IMR-90 (cell line): ENCODE data around the gene ASS1. TPM values are rescaled to one million over a fixed set of nuclear protein-coding genes. Genes with fewer than 3 reads are reported as not detected.

Experiments used
- ATAC-seq: fragments of 200-7000 bp; cut with Tn5 transposase; 2 replicates; pipeline ENCODE4 v1.9.1; 2020; ENCODE audit warnings: low read depth, mild to moderate bottlenecking, moderate library complexity
- BruUV-seq: library from RNA; stranded (reverse); fragments of 400-500 nt; replicated peaks from 2 replicates; lab custom pipeline; 2021; lab: Mats Ljungman, UMichigan
- CTCF ChIA-PET: fragments of 300-600 bp; formaldehyde crosslinking; extraction: SDS; loops from one replicate; lab custom pipeline; 2021; ENCODE audit warnings: antibody characterized with exemption; lab: Yijun Ruan, JAX
- POLR2A ChIA-PET: fragments of 300-600 bp; sonication (Branson Sonifier 250); formaldehyde crosslinking; loops from one replicate; lab custom pipeline; 2022; ENCODE audit warnings: antibody characterized with exemption; ENCODE audit not compliant: unreplicated experiment; lab: Charles Lee
- DNase-seq: peaks from one replicate; pipeline ENCODE4 v3.0.0; 2013
- H2AFZ ChIP-seq: replicated peaks from 2 replicates; pipeline ENCODE3; 2013; ENCODE audit warnings: low read length, mild to moderate bottlenecking; ENCODE audit not compliant: poor library complexity
- H2AK5ac ChIP-seq: 2 replicates; pipeline ENCODE4 v1.6.1; 2013; ENCODE audit warnings: low read depth, low read length, inconsistent platforms
- H2AK9ac ChIP-seq: replicated peaks from 2 replicates; pipeline ENCODE3; 2013; ENCODE audit warnings: mild to moderate bottlenecking, low read depth, low read length, moderate library complexity; ENCODE audit not compliant: poor library complexity
- H2BK120ac ChIP-seq: 2 replicates; pipeline ENCODE4 v1.6.1; 2013; ENCODE audit warnings: low read depth, low read length, inconsistent platforms
- H2BK15ac ChIP-seq: 3 replicates; pipeline ENCODE4 v1.6.1; 2013; ENCODE audit warnings: low read depth, low read length, inconsistent platforms
- H2BK20ac ChIP-seq: 2 replicates; pipeline ENCODE4 v1.6.1; 2013; ENCODE audit warnings: low read depth, mild to moderate bottlenecking, inconsistent platforms, low read length, moderate library complexity
- H2BK5ac ChIP-seq: 2 replicates; pipeline ENCODE4 v1.6.1; 2013; ENCODE audit warnings: mild to moderate bottlenecking, low read depth, low read length, inconsistent platforms; ENCODE audit not compliant: poor library complexity, severe bottlenecking
- H3K14ac ChIP-seq: replicated peaks from 2 replicates; pipeline ENCODE4 v1.6.1; 2013; ENCODE audit warnings: low read depth, low read length, inconsistent platforms
- H3K18ac ChIP-seq: 2 replicates; pipeline ENCODE4 v1.6.1; 2013; ENCODE audit warnings: low read depth, low read length, control low read depth
- H3K23ac ChIP-seq: 2 replicates; pipeline ENCODE4 v1.6.1; 2013; ENCODE audit warnings: low read depth, low read length, inconsistent platforms
- H3K27ac ChIP-seq: 2 replicates; pipeline ENCODE4 v1.5.1; 2013; ENCODE audit warnings: mild to moderate bottlenecking, control low read depth, low read length; ENCODE audit not compliant: insufficient read depth
- H3K27me3 ChIP-seq: 2 replicates; pipeline ENCODE4 v1.6.1; 2013; ENCODE audit warnings: low read length; ENCODE audit not compliant: control insufficient read depth, insufficient read depth
- H3K36me3 ChIP-seq: 2 replicates; pipeline ENCODE4 v1.6.1; 2013; ENCODE audit warnings: low read length, mixed read lengths; ENCODE audit not compliant: control insufficient read depth, insufficient read depth
- H3K4ac ChIP-seq: 2 replicates; pipeline ENCODE4 v1.6.1; 2013; ENCODE audit warnings: low read depth, low read length, inconsistent platforms
- H3K4me1 ChIP-seq: 2 replicates; pipeline ENCODE4 v1.6.1; 2013; ENCODE audit warnings: low read length, mixed read lengths; ENCODE audit not compliant: control insufficient read depth, insufficient read depth
- H3K4me2 ChIP-seq: 2 replicates; pipeline ENCODE4 v1.6.1; 2013; ENCODE audit warnings: low read depth, mild to moderate bottlenecking, control low read depth, low read length, moderate library complexity
- H3K4me3 ChIP-seq: 2 replicates; pipeline ENCODE4 v1.5.1; 2013; ENCODE audit warnings: low read depth, mild to moderate bottlenecking, control low read depth, low read length, moderate library complexity; ENCODE audit not compliant: insufficient read depth
- H3K56ac ChIP-seq: 2 replicates; pipeline ENCODE4 v1.6.1; 2013; ENCODE audit warnings: low read length, inconsistent platforms; ENCODE audit not compliant: insufficient read depth; ENCODE audit errors: extremely low read depth
- H3K79me1 ChIP-seq, 2 experiments: 2 replicates each; pipeline ENCODE4 v1.6.1; 2013; ENCODE audit warnings: low read length in 2 of 2, inconsistent platforms in 1 of 2, low read depth in 1 of 2
- H3K9ac ChIP-seq: 2 replicates; pipeline ENCODE4 v1.6.1; 2013; ENCODE audit warnings: low read depth, low read length, control low read depth
- H3K9me1 ChIP-seq: 2 replicates; pipeline ENCODE4 v1.6.1; 2013; ENCODE audit warnings: low read length, inconsistent platforms; ENCODE audit not compliant: insufficient read depth
- H3K9me3 ChIP-seq: 2 replicates; pipeline ENCODE4 v1.6.1; 2013; ENCODE audit warnings: low read length; ENCODE audit not compliant: control insufficient read depth, insufficient read depth
- H4K20me1 ChIP-seq: 2 replicates; pipeline ENCODE4 v1.6.1; 2013; ENCODE audit warnings: low read length, inconsistent platforms; ENCODE audit not compliant: insufficient read depth
- H4K5ac ChIP-seq: 2 replicates; pipeline ENCODE4 v1.6.1; 2013; ENCODE audit warnings: mild to moderate bottlenecking, low read depth, low read length, control low read depth
- H4K8ac ChIP-seq, 2 experiments: 2 replicates each; pipeline ENCODE4 v1.6.1; 2013; ENCODE audit warnings: low read depth in 2 of 2, low read length in 2 of 2, control low read depth in 1 of 2, inconsistent platforms in 1 of 2
- H4K91ac ChIP-seq: 2 replicates; pipeline ENCODE4 v1.6.1; 2013; ENCODE audit warnings: low read depth, low read length, inconsistent platforms; ENCODE audit not compliant: insufficient read depth
- BHLHE40 ChIP-seq: fragments of 150-350 bp; IDR thresholded peaks from 2 replicates; pipeline ENCODE4 v1.6.1; 2016; ENCODE audit warnings: mild to moderate bottlenecking, low read depth, low read length
- CEBPB ChIP-seq: IDR thresholded peaks from 2 replicates; pipeline ENCODE4 v1.6.1; 2012; ENCODE audit warnings: low read depth, low read length, improper control_type of control experiment
- CHD1 ChIP-seq: IDR thresholded peaks from 2 replicates; pipeline ENCODE4 v1.6.1; 2012; ENCODE audit warnings: low read depth, low read length, improper control_type of control experiment
- CTCF ChIP-seq: conservative IDR thresholded peaks from 2 replicates; pipeline ENCODE4 v1.5.1; 2012; ENCODE audit warnings: mild to moderate bottlenecking, low read depth, low read length, improper control_type of control experiment
- ELK1 ChIP-seq: fragments of 150-350 bp; IDR thresholded peaks from 2 replicates; pipeline ENCODE4 v1.6.1; 2016; ENCODE audit warnings: low read depth, mild to moderate bottlenecking, low read length, moderate library complexity, borderline replicate concordance
- FOS ChIP-seq: fragments of 150-350 bp; IDR thresholded peaks from 2 replicates; pipeline ENCODE4 v1.6.1; 2016; ENCODE audit warnings: low read depth, low read length
- MAFK ChIP-seq: IDR thresholded peaks from 2 replicates; pipeline ENCODE4 v1.6.1; 2012; ENCODE audit warnings: low read depth, low read length, improper control_type of control experiment
- MAZ ChIP-seq: IDR thresholded peaks from 2 replicates; pipeline ENCODE4 v1.6.1; 2012; ENCODE audit warnings: low read depth, mild to moderate bottlenecking, low read length, improper control_type of control experiment, moderate library complexity, borderline replicate concordance
- MXI1 ChIP-seq: IDR thresholded peaks from 2 replicates; pipeline ENCODE4 v1.6.1; 2012; ENCODE audit warnings: low read depth, mild to moderate bottlenecking, low read length, moderate library complexity, borderline replicate concordance
- NFE2L2 ChIP-seq: fragments of 150-350 bp; IDR thresholded peaks from 2 replicates; pipeline ENCODE4 v1.6.1; 2016; ENCODE audit warnings: low read depth, mild to moderate bottlenecking, low read length
- POLR2A ChIP-seq: IDR thresholded peaks from 2 replicates; pipeline ENCODE4 v1.6.1; 2012; ENCODE audit warnings: mild to moderate bottlenecking, low read depth, low read length
- RAD21 ChIP-seq: IDR thresholded peaks from 2 replicates; pipeline ENCODE4 v1.6.1; 2012; ENCODE audit warnings: low read length, improper control_type of control experiment
- RCOR1 ChIP-seq: IDR thresholded peaks from 2 replicates; pipeline ENCODE4 v1.6.1; 2012; ENCODE audit warnings: mild to moderate bottlenecking, low read length, improper control_type of control experiment; ENCODE audit not compliant: insufficient replicate concordance
- RFX5 ChIP-seq: IDR thresholded peaks from 2 replicates; pipeline ENCODE4 v1.8.0; 2012; ENCODE audit warnings: low read depth, mild to moderate bottlenecking, low read length, moderate library complexity
- SMC3 ChIP-seq: fragments of 150-350 bp; IDR thresholded peaks from 2 replicates; pipeline ENCODE4 v1.6.1; 2016; ENCODE audit warnings: low read depth, mild to moderate bottlenecking, antibody characterized with exemption, low read length, moderate library complexity
- USF2 ChIP-seq: fragments of 150-350 bp; IDR thresholded peaks from 2 replicates; pipeline ENCODE4 v1.6.1; 2017; ENCODE audit warnings: mild to moderate bottlenecking, antibody characterized with exemption, low read length, low read depth
- WGBS, 2 experiments: methylation state at CpG; one replicate each; pipeline versions ENCODE4 v1.1.5 to v1.1.7; 2013; ENCODE audit warnings: missing lambda C conversion rate in 2 of 2; ENCODE audit not compliant: insufficient read length in 1 of 2; ENCODE audit errors: extremely low coverage in 2 of 2; 5-methylcytosine and 5-hydroxymethylcytosine counted together
- dilution Hi-C: fragments of 300-500 bp; cut with HindIII; formaldehyde crosslinking; loops from one replicate; pipeline ENCODE4 v1.14.3; 2018; ENCODE audit warnings: low sequenced_read_pairs; ENCODE audit not compliant: unreplicated experiment
- in situ Hi-C: fragments of 300-500 bp; cut with MboI; formaldehyde crosslinking; loops from 3 replicates; pipeline ENCODE4 v1.14.3; 2019; ENCODE audit warnings: low sequenced_read_pairs, inconsistent platforms, mixed read lengths
- intact Hi-C: fragments of 100-400 bp; cut with micrococcal nuclease; formaldehyde crosslinking; loops from 2 replicates; pipeline ENCODE4 v1.10.0; 2022
- polyA plus RNA-seq, 3 experiments: library from polyadenylated mRNA; depleted of rRNA; stranded (reverse); fragments of >200 nt; gene quantifications; 2 replicates each; pipeline ENCODE4 v1.2.3, GENCODE V29; 2012; ENCODE audit warnings: low replicate concordance in 1 of 3
- total RNA-seq: library from RNA; depleted of rRNA; stranded (reverse); fragments of >200 nt; gene quantifications from 2 replicates; pipeline ENCODE4 v1.2.3, GENCODE V29; 2012

Gene ASS1
- total and polyA plus RNA-seq, 2 of the 4 experiments (the other 2 are of a cell fraction), result 39.6 to 41.9 TPM

- Histone ChIP-seq H3K14ac (no peak overlapping the region), H4K20me1 (no peaks in the 10 kb centered on the region), H3K56ac (no peak overlapping the region), H3K9ac (no peak overlapping the region), H2AFZ (no peak overlapping the region), H4K5ac (no peak overlapping the region), H3K9me3 (peaks cover 7% of the 10 kb centered on the region), H3K4me3 (no peak overlapping the region), H2AK5ac (peak overlapping the region; percentile 68), H3K9me1 (no peaks in the 10 kb centered on the region), H3K36me3 (no peaks in the 10 kb centered on the region), H3K79me1 (no peaks in the 10 kb centered on the region), H3K4ac (no peak overlapping the region; the same call in 1 of the 2 replicates), H2BK5ac (no peak overlapping the region), H3K27me3 (peaks cover 3% of the 10 kb centered on the region), H2BK15ac (no peak overlapping the region), H4K8ac (no peak overlapping the region), H3K23ac (no peak overlapping the region), H3K18ac (no peak overlapping the region), H3K4me1 (peaks cover 7% of the 10 kb centered on the region; the same call in 1 of the 2 replicates), H3K27ac (no peak overlapping the region), H3K4me2 (no peak overlapping the region), H4K91ac (no peak overlapping the region; the same call in 1 of the 2 replicates), H2BK120ac (no peak overlapping the region), H2BK20ac (no peak overlapping the region), H2AK9ac (peak overlapping the region; percentile 24)
- ATAC-seq (no peak), DNase-seq (no peak)
- CTCF ChIA-PET, result interaction anchor here (1.0 kb wide), 1 partner anchor 11 kb away, joined by 3 read pairs; no protein-coding TSS in a partner anchor
- intact Hi-C loops, result no loop called here
- POLR2A ChIA-PET, result no interaction called here
- TF ChIP-seq RAD21 (no peak), SMC3 (no peak), NFE2L2 (no peak), USF2 (no peak), MAZ (no peak), FOS (no peak), CHD1 (no peak), MAFK (no peak), CEBPB (no peak), ELK1 (no peak), MXI1 (no peak), RFX5 (no peak), RCOR1 (no peak), POLR2A (no peak), CTCF (no peak), BHLHE40 (no peak)
- no TSS peak for BruUV-seq
- no CpG with 5 or more reads among the region's 12 CpGs for WGBS, 2 experiments
- in situ Hi-C loops, result no loop called here
- dilution Hi-C loops, result no loop called here
Observed at GRCh38 chr9:130410443-130410842, 34.3 kb upstream of the ASS1 start.
